GM19397 (cell line): ENCODE measurements around the gene PLCB1.

Experiments used
- ATAC-seq: cut with Tn5 transposase; IDR thresholded peaks from one replicate; pipeline ENCODE4 v1.9.1; 2021; ENCODE audit warnings: mild to moderate bottlenecking, moderate library complexity; ENCODE audit not compliant: unreplicated experiment

The PLCB1 gene

GRCh38 chr20:8128291-8129060 lies 3.6 kb upstream of the PLCB1 start:
- no peak for ATAC-seq

GRCh38 chr20:8129211-8129976 lies 2.7 kb upstream of the PLCB1 start:
- ATAC-seq: no peak

- no peak for ATAC-seq
Measured at GRCh38 chr20:8130840-8131526, 1.1 kb upstream of the PLCB1 start.

GRCh38 chr20:8132484-8133309 lies 631 bp downstream of the PLCB1 start:
- peak; percentile 15 for ATAC-seq

GRCh38 chr20:8133310-8133768 lies 1.3 kb downstream of the PLCB1 start:
- ATAC-seq: no peak

GRCh38 chr20:8133851-8134451 lies 1.9 kb downstream of the PLCB1 start:
- ATAC-seq: no peak

GRCh38 chr20:8139899-8140298 lies 7.8 kb downstream of the PLCB1 start:
- ATAC-seq: no peak

- ATAC-seq: no peak
Measured at GRCh38 chr20:8143474-8143873, 11.4 kb downstream of the PLCB1 start.

GRCh38 chr20:8144282-8145245 lies 12.5 kb downstream of the PLCB1 start:
- ATAC-seq: no peak

GRCh38 chr20:8145246-8146168 lies 13.4 kb downstream of the PLCB1 start:
- no peak for ATAC-seq

GRCh38 chr20:8147476-8147875 lies 15.4 kb downstream of the PLCB1 start:
- ATAC-seq: no peak

GRCh38 chr20:8148501-8148900 lies 16.4 kb downstream of the PLCB1 start:
- ATAC-seq: no peak

- ATAC-seq: no peak
Measured at GRCh38 chr20:8150591-8150990, 18.5 kb downstream of the PLCB1 start.

- ATAC-seq: no peak
Measured at GRCh38 chr20:8151372-8151771, 19.3 kb downstream of the PLCB1 start.

- ATAC-seq: no peak
Measured at GRCh38 chr20:8152183-8152582, 20.1 kb downstream of the PLCB1 start.

- no peak for ATAC-seq
Measured at GRCh38 chr20:8152847-8153246, 20.8 kb downstream of the PLCB1 start.

- no peak for ATAC-seq
Measured at GRCh38 chr20:8153281-8153908, 21.3 kb downstream of the PLCB1 start.

- ATAC-seq: no peak
Measured at GRCh38 chr20:8154638-8155037, 22.6 kb downstream of the PLCB1 start.
